NCI-H146 treated with DMSO at 0.1 percent for 48 hours (cell line): ENCODE results near the gene RPGRIP1.
"Not testable (repeated sequence)": the region's sequence is repeated elsewhere in the genome, so short reads cannot be mapped to it uniquely, and the experiment has no call there.

Experiments
- DNase-seq: peaks from one replicate; lab custom pipeline; 2025; ENCODE audit not compliant: unreplicated experiment; lab: John Stamatoyannopoulos, UW

Gene RPGRIP1

DNA sequence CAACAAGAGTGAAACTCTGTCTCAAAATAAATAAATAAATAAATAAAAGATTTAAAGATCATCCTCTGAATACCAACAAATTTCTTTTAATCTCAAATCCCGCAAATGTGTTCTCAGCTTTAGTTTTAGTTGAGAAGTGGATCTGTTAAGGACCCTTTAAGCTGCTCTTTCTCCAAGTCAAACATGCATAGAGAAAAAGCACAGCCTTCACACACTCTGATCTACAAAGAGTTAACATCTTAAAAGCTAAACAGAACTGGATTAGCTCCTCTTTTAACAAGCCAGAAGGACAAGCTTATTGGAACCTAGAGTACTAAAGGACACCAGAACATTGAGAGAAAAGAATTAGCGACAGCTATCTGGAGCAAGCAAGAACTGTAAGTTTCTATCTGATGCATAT is at the start of gene RPGRIP1:
TSS of gene RPGRIP1 (plus strand) at position 301 of the 400 bp plus-strand sequence. CDS start 7,894 bp downstream, outside the sequence.
- no peak for DNase-seq

GRCh38 chr14:21231020-21231652 is 48.7 kb upstream of the RPGRIP1 start:
- no peak for DNase-seq

DNA sequence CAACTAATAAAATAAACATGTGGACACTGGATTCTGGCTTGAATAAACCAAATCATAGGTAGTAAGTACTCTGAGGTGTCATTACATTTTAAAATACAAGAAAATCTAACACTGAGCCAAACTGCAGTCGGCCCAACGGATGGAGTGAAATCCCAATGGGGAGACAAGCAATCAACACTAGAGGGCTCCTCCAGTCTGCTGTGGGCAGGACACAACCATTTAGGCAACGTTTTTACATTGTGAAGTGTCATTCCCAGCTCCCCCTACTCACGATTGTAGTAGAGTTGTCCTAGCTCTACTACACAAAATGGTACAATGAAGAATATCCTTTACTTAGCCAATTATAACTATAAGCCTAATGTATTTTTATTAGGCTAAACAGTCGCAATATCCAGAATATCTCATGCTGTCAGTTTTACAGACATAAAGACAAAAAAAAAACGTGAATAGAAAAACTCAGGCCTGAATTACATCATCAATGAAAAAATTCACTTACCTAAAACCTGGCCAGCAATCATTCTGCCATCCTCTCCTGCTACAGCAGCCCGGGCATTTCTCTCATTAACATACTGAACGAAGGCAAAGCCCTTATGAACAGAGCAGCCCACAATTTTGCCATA is 46.3 kb upstream of the RPGRIP1 start:
- DNase-seq: no peak

GRCh38 chr14:21234112-21234511 is 45.8 kb upstream of the RPGRIP1 start:
- DNase-seq: no peak

- DNase-seq: no peak
These were observed 42.7 kb upstream of the RPGRIP1 start for GRCh38 chr14:21236948-21237797.

DNA sequence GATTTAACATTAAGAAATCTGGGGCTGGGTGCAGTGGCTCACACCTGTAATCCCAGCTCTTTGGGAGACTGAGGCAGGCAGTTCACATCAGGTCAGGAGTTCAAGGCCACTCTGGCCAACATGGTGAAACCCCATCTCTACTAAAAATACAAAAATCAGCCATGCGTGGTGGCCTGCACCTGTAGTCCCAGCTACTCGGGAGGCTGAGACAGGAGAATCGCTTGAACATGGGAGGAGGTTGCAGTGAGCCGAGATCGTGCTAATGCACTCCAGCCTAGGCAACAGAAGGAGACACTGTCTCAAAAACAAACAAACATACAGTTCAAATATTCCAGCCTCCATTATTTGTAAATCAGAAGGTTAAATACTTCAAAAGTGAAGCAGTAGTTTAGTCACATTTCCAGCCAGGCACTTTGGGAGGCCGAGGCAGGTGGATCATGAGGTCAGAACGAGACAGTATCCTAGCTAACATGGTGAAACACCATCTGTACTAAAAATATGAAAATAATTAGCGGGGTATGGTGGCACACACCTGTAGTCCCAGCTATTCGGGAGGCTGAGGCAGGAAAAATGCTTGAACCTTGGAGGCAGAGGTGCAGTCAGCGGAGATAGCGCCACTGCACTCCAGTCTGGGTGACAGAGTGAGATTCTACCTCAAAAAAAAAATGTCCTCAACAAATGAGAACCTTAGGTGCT is 40.9 kb upstream of the RPGRIP1 start:
- DNase-seq: no peak

- DNase-seq: no peak
These were observed 39.5 kb upstream of the RPGRIP1 start for GRCh38 chr14:21240417-21240816.

GRCh38 chr14:21241218-21241819 is 38.6 kb upstream of the RPGRIP1 start:
- DNase-seq: no peak

DNA sequence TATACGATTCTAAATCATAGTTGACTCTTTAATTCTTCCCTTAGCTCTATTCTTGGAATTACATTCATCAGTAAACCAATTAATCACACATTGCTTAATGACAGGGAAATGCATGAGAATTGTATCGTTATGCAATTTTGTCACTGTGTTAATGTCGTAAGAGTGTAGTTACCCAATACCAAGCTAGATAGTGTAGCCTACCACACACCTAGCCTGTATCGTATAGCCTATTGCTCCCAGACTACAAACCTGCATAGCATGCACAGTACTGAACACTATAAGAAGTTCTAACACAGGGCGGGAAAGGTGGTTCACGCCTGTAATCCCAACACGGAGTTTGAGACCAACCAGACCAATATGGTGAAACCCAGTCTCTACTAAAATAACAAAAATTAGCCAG is 35.3 kb upstream of the RPGRIP1 start:
- DNase-seq: no peak

GRCh38 chr14:21245813-21246212 is 34.1 kb upstream of the RPGRIP1 start:
- no peak for DNase-seq

- no peak for DNase-seq
These were observed 31.5 kb upstream of the RPGRIP1 start for GRCh38 chr14:21248338-21248737.

GRCh38 chr14:21248739-21249411 is 31.0 kb upstream of the RPGRIP1 start:
- no peak for DNase-seq

- no peak for DNase-seq
These were observed 28.7 kb upstream of the RPGRIP1 start for GRCh38 chr14:21251215-21251614.

GRCh38 chr14:21252149-21252548 is 27.7 kb upstream of the RPGRIP1 start:
- no peak for DNase-seq

DNA sequence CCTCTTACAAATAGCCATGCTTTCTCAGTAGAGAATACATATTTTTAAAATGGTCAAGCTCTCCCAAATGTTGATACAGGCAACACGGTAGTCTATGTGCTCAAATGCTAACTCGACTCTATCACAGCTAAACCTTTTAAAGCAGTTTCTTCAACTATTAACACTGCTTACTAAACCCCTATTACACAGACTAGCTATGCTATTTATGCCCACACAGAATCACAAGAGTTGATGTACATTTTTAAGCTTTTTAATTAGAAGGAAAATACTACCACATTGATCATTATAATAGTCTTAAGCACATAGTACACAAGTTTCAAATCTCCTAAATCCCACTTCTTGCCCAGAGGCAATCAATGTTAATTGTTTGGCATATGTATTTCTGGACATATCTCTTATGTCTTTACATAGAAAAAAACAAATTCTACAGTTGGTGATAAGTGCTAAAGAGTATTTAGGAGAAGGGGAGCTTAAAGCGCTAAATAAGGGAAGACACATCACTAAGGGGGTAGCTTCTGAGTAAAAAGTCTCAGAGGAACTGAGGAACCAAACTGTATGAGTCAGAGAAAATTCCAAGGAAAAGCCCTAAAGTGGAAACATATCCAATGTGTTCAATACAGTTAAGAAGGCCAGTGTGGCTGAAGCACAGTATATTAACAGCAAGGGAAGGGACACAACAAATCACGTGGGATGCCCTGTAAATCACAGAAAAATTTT is 24.3 kb upstream of the RPGRIP1 start:
- DNase-seq: no peak

DNA sequence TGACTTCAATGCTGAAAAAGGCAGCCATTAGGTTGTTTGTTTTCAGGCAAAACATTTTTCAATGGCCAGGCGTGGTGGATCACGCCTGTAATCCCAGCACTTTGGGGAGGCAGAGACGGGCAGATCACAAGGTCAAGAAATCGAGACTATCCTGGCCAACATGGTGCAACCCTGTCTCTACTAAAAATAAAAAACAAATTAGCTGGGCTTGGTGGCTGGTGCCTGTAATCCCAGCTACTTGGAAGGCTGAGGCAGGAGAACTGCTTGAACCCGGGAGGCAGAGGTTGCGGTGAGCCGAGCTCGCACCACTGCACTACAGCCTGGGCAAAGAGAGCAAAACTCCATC is 23.8 kb upstream of the RPGRIP1 start:
- not testable (repeated sequence) for DNase-seq

GRCh38 chr14:21256539-21257393 is 23.1 kb upstream of the RPGRIP1 start:
- no peak for DNase-seq

GRCh38 chr14:21257394-21257909 is 22.4 kb upstream of the RPGRIP1 start:
- DNase-seq: no peak
